HG03097 (cell line): ENCODE measurements around the gene A2ML1.
"Not testable (repeated sequence)": the region's sequence is repeated elsewhere in the genome, so short reads cannot be mapped to it uniquely, and the experiment has no call there.

Experiments used
- ATAC-seq: cut with Tn5 transposase; IDR thresholded peaks from one replicate; pipeline ENCODE4 v1.9.1; 2021; ENCODE audit not compliant: unreplicated experiment, low FRiP score

The A2ML1 gene

GRCh38 chr12:8822298-8822697 lies at the start of gene A2ML1:
TSS of gene A2ML1 (plus strand) at chr12:8822621. CDS start at chr12:8822652, 31 bp downstream.
- ATAC-seq, result no peak

GRCh38 chr12:8773461-8773860 lies 49.0 kb upstream of the A2ML1 start:
- ATAC-seq, result no peak

- ATAC-seq, result no peak
These were observed 43.1 kb upstream of the A2ML1 start for GRCh38 chr12:8779281-8779680.

GRCh38 chr12:8779862-8780261 lies 42.6 kb upstream of the A2ML1 start:
- no peak for ATAC-seq

GRCh38 chr12:8780389-8780788 lies 42.0 kb upstream of the A2ML1 start:
- ATAC-seq, result no peak

GRCh38 chr12:8781381-8782127 lies 40.9 kb upstream of the A2ML1 start:
- no peak for ATAC-seq

GRCh38 chr12:8784290-8784888 lies 38.0 kb upstream of the A2ML1 start:
- no peak for ATAC-seq

GRCh38 chr12:8785499-8785898 lies 36.9 kb upstream of the A2ML1 start:
- no peak for ATAC-seq

- not testable (repeated sequence) for ATAC-seq
These were observed 35.2 kb upstream of the A2ML1 start for GRCh38 chr12:8787206-8787605.

- not testable (repeated sequence) for ATAC-seq
These were observed 33.7 kb upstream of the A2ML1 start for GRCh38 chr12:8788706-8789105.

GRCh38 chr12:8789341-8790013 lies 32.9 kb upstream of the A2ML1 start:
- not testable (repeated sequence) for ATAC-seq

- not testable (repeated sequence) for ATAC-seq
These were observed 29.2 kb upstream of the A2ML1 start for GRCh38 chr12:8793226-8793625.

- not testable (repeated sequence) for ATAC-seq
These were observed 27.8 kb upstream of the A2ML1 start for GRCh38 chr12:8794611-8795010.

GRCh38 chr12:8796831-8797626 lies 25.4 kb upstream of the A2ML1 start:
- no peak for ATAC-seq

- ATAC-seq, result not testable (repeated sequence)
These were observed 21.2 kb upstream of the A2ML1 start for GRCh38 chr12:8801213-8801612.

- not testable (repeated sequence) for ATAC-seq
These were observed 17.6 kb upstream of the A2ML1 start for GRCh38 chr12:8804833-8805232.

- ATAC-seq, result not testable (repeated sequence)
These were observed 16.9 kb upstream of the A2ML1 start for GRCh38 chr12:8805487-8805886.

- not testable (repeated sequence) for ATAC-seq
These were observed 15.3 kb upstream of the A2ML1 start for GRCh38 chr12:8807084-8807483.

GRCh38 chr12:8810112-8810511 lies 12.3 kb upstream of the A2ML1 start:
- not testable (repeated sequence) for ATAC-seq

GRCh38 chr12:8813572-8814357 lies 8.7 kb upstream of the A2ML1 start:
- ATAC-seq, result no peak
